ENCODE results near the gene DDX46.
"Not testable (repeated sequence)": the region's sequence is repeated elsewhere in the genome, so short reads cannot be mapped to it uniquely, and the experiment has no call there.

The DDX46 gene

GRCh38 chr5:134758504-134759341 is at the start of gene DDX46:
DDX46 (plus strand) TSS chr5:134758779; CDS start chr5:134758939, 160 bp downstream.
- peak; percentile 76 for DNase-seq (ENCODE audit: low read depth)
- H3K4me3 ChIP-seq (ENCODE audit: low read depth, low read length), result peak within 1 kb of the TSS; percentile 69
- TF ChIP-seq CTCF (IDR thresholded peaks at IDR 0.05; ENCODE audit: control insufficient read depth, extremely low read depth, insufficient read depth), result peak; percentile 93

- no peak overlapping the region for H3K4me3 ChIP-seq (ENCODE audit: low read depth, low read length)
- no peak for DNase-seq (ENCODE audit: low read depth)
- TF ChIP-seq CTCF (IDR thresholded peaks at IDR 0.05; ENCODE audit: control insufficient read depth, extremely low read depth, insufficient read depth), result no peak
Measured at GRCh38 chr5:134714120-134714519, 44.5 kb upstream of the DDX46 start.

GRCh38 chr5:134714541-134714940 is 44.0 kb upstream of the DDX46 start:
- no peak overlapping the region for H3K4me3 ChIP-seq (ENCODE audit: low read depth, low read length)
- DNase-seq (ENCODE audit: low read depth), result no peak
- TF ChIP-seq CTCF (IDR thresholded peaks at IDR 0.05; ENCODE audit: control insufficient read depth, extremely low read depth, insufficient read depth), result no peak

- not testable (repeated sequence) for DNase-seq (ENCODE audit: low read depth)
Measured at GRCh38 chr5:134715466-134715865, 43.1 kb upstream of the DDX46 start.

GRCh38 chr5:134724872-134725271 is 33.7 kb upstream of the DDX46 start:
- no peak overlapping the region for H3K4me3 ChIP-seq (ENCODE audit: low read depth, low read length)
- TF ChIP-seq CTCF (IDR thresholded peaks at IDR 0.05; ENCODE audit: control insufficient read depth, extremely low read depth, insufficient read depth), result no peak
- no peak for DNase-seq (ENCODE audit: low read depth)

More at GRCh38 chr5:134715466-134715865, 43.1 kb upstream of the DDX46 start:
- not testable (repeated sequence) for H3K4me3 ChIP-seq (ENCODE audit: low read depth, low read length)

- no peak for TF ChIP-seq CTCF (IDR thresholded peaks at IDR 0.05; ENCODE audit: control insufficient read depth, extremely low read depth, insufficient read depth)
- no peak for DNase-seq (ENCODE audit: low read depth)
- H3K4me3 ChIP-seq (ENCODE audit: low read depth, low read length), result no peak overlapping the region
Measured at GRCh38 chr5:134732819-134733218, 25.8 kb upstream of the DDX46 start.

GRCh38 chr5:134735243-134735642 is 23.3 kb upstream of the DDX46 start:
- no peak for TF ChIP-seq CTCF (IDR thresholded peaks at IDR 0.05; ENCODE audit: control insufficient read depth, extremely low read depth, insufficient read depth)
- DNase-seq (ENCODE audit: low read depth), result no peak
- H3K4me3 ChIP-seq (ENCODE audit: low read depth, low read length), result no peak overlapping the region

All from LNCaP clone FGC (cell line).